Astrocyte (in vitro differentiated cells and primary cell): ENCODE measurements around the gene STIL. TPM values are rescaled to one million over a fixed set of nuclear protein-coding genes. Genes with fewer than 3 reads are reported as not detected.

Experiments used
- DNase-seq: peaks from one replicate; pipeline ENCODE4 v3.0.0-alpha.2; 2010; ENCODE audit warnings: low read depth
- FAIRE-seq: peaks from 2 replicates; lab custom pipeline; 2011; peaks lifted over from hg19 to GRCh38; lab: Jason Lieb, UNC
- H2AFZ ChIP-seq: 2 replicates; pipeline ENCODE4 v1.6.0; 2012; ENCODE audit warnings: low read depth, low read length, inconsistent platforms
- H3K27ac ChIP-seq: 2 replicates; pipeline ENCODE4 v1.5.1; 2011; ENCODE audit warnings: low read depth, low read length, inconsistent platforms
- H3K27me3 ChIP-seq: 2 replicates; pipeline ENCODE4 v1.6.0; 2011; ENCODE audit warnings: low read length, inconsistent platforms; ENCODE audit not compliant: insufficient read depth
- H3K36me3 ChIP-seq: 2 replicates; pipeline ENCODE4 v1.5.1; 2011; ENCODE audit warnings: low read length, inconsistent platforms; ENCODE audit not compliant: insufficient read depth
- H3K4me1 ChIP-seq: 2 replicates; pipeline ENCODE4 v1.5.1; 2011; ENCODE audit warnings: low read length, inconsistent platforms; ENCODE audit not compliant: insufficient read depth
- H3K4me2 ChIP-seq: 2 replicates; pipeline ENCODE4 v1.6.0; 2012; ENCODE audit warnings: low read length, inconsistent platforms
- H3K4me3 ChIP-seq: 2 replicates; pipeline ENCODE4 v1.5.1; 2011; ENCODE audit warnings: low read depth, mild to moderate bottlenecking, low read length, inconsistent platforms; ENCODE audit not compliant: insufficient read depth
- H3K79me2 ChIP-seq: 2 replicates; pipeline ENCODE4 v1.6.0; 2012; ENCODE audit warnings: mild to moderate bottlenecking, low read length, inconsistent platforms; ENCODE audit not compliant: insufficient read depth
- H3K9ac ChIP-seq: 2 replicates; pipeline ENCODE4 v1.6.0; 2012; ENCODE audit warnings: mild to moderate bottlenecking, low read length, inconsistent platforms
- H3K9me3 ChIP-seq: 2 replicates; pipeline ENCODE4 v1.5.1; 2012; ENCODE audit warnings: low read depth, mild to moderate bottlenecking, low read length, inconsistent platforms; ENCODE audit not compliant: insufficient read depth
- H4K20me1 ChIP-seq: 2 replicates; pipeline ENCODE4 v1.6.0; 2012; ENCODE audit warnings: low read length, inconsistent platforms; ENCODE audit not compliant: insufficient read depth
- H3K27ac Mint-ChIP-seq: one replicate; pipeline ENCODE4 v1.8.0; 2021; ENCODE audit warnings: mild to moderate bottlenecking, mixed read lengths; ENCODE audit not compliant: unreplicated experiment
- H3K27me3 Mint-ChIP-seq: one replicate; pipeline ENCODE4 v1.8.0; 2021; ENCODE audit warnings: low read depth, mixed read lengths; ENCODE audit not compliant: unreplicated experiment
- H3K36me3 Mint-ChIP-seq: one replicate; pipeline ENCODE4 v1.8.0; 2021; ENCODE audit warnings: low read depth, mixed read lengths; ENCODE audit not compliant: unreplicated experiment
- H3K4me1 Mint-ChIP-seq: one replicate; pipeline ENCODE4 v1.8.0; 2021; ENCODE audit warnings: low read depth, mixed read lengths; ENCODE audit not compliant: unreplicated experiment
- H3K4me3 Mint-ChIP-seq: one replicate; pipeline ENCODE4 v1.8.0; 2021; ENCODE audit warnings: mild to moderate bottlenecking, moderate library complexity, mixed read lengths; ENCODE audit not compliant: unreplicated experiment
- H3K9me3 Mint-ChIP-seq: one replicate; pipeline ENCODE4 v1.8.0; 2021; ENCODE audit warnings: mild to moderate bottlenecking, mixed read lengths; ENCODE audit not compliant: unreplicated experiment
- EZH2 ChIP-seq: IDR thresholded peaks from 2 replicates; pipeline ENCODE4 v1.6.1; 2012; ENCODE audit warnings: mild to moderate bottlenecking, low read length, inconsistent platforms; ENCODE audit not compliant: insufficient read depth
- total RNA-seq: library from RNA; stranded (reverse); gene quantifications from 2 replicates; pipeline ENCODE4 v1.2.1, GENCODE V29; 2021
- TF ChIP-seq, protein P1 (sequence below): IDR thresholded peaks from 2 replicates; pipeline ENCODE4 v1.5.1; 2011; ENCODE audit warnings: low read depth, mild to moderate bottlenecking, inconsistent platforms, low read length, moderate library complexity; ENCODE audit not compliant: insufficient read depth

Gene STIL
- total RNA-seq, 1 donor from 2014 or later = 8.8 TPM

DNA sequence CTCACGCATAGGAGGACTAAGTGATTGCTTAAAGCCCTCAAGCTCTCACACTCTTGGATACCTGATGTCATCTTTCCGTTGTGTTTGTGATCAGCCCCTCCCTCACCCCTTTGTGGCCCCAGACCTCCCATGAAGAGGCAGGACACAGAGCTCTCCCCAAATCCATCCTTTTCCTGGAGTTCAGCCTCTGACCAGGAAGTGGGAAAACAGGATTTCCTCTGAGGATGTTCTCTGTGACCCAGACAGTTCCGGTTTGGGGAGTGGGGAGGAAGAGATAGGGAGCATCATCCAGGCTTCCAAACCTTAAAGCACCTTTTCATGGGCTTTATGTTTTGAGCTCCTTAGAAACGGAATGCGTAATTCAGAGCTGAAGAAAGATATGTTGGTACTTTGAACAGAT lies 70.0 kb downstream of the STIL start:
- no peaks in the 10 kb centered on the region for H3K36me3 Mint-ChIP-seq
- Histone ChIP-seq H3K27ac (no peak overlapping the region), H3K4me2 (no peak overlapping the region), H3K36me3 (no peaks in the 10 kb centered on the region), H4K20me1 (no peaks in the 10 kb centered on the region), H3K79me2 (no peaks in the 10 kb centered on the region), H2AFZ (no peak overlapping the region), H3K4me1 (no peaks in the 10 kb centered on the region), H3K9me3 (no peaks in the 10 kb centered on the region), H3K4me3 (no peak overlapping the region), H3K9ac (no peak overlapping the region), H3K27me3 (peaks cover 9% of the 10 kb centered on the region)
- H3K27ac Mint-ChIP-seq = no peak overlapping the region
- no peak overlapping the region for H3K4me3 Mint-ChIP-seq
- TF ChIP-seq, protein P1, sequence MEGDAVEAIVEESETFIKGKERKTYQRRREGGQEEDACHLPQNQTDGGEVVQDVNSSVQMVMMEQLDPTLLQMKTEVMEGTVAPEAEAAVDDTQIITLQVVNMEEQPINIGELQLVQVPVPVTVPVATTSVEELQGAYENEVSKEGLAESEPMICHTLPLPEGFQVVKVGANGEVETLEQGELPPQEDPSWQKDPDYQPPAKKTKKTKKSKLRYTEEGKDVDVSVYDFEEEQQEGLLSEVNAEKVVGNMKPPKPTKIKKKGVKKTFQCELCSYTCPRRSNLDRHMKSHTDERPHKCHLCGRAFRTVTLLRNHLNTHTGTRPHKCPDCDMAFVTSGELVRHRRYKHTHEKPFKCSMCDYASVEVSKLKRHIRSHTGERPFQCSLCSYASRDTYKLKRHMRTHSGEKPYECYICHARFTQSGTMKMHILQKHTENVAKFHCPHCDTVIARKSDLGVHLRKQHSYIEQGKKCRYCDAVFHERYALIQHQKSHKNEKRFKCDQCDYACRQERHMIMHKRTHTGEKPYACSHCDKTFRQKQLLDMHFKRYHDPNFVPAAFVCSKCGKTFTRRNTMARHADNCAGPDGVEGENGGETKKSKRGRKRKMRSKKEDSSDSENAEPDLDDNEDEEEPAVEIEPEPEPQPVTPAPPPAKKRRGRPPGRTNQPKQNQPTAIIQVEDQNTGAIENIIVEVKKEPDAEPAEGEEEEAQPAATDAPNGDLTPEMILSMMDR = no peak
- TF ChIP-seq EZH2 = no peak
- peaks cover 47% of the 10 kb centered on the region for H3K27me3 Mint-ChIP-seq
- H3K9me3 Mint-ChIP-seq = no peaks in the 10 kb centered on the region
- peaks cover 6% of the 10 kb centered on the region for H3K4me1 Mint-ChIP-seq
- DNase-seq (no peak), FAIRE-seq (no peak)

DNA sequence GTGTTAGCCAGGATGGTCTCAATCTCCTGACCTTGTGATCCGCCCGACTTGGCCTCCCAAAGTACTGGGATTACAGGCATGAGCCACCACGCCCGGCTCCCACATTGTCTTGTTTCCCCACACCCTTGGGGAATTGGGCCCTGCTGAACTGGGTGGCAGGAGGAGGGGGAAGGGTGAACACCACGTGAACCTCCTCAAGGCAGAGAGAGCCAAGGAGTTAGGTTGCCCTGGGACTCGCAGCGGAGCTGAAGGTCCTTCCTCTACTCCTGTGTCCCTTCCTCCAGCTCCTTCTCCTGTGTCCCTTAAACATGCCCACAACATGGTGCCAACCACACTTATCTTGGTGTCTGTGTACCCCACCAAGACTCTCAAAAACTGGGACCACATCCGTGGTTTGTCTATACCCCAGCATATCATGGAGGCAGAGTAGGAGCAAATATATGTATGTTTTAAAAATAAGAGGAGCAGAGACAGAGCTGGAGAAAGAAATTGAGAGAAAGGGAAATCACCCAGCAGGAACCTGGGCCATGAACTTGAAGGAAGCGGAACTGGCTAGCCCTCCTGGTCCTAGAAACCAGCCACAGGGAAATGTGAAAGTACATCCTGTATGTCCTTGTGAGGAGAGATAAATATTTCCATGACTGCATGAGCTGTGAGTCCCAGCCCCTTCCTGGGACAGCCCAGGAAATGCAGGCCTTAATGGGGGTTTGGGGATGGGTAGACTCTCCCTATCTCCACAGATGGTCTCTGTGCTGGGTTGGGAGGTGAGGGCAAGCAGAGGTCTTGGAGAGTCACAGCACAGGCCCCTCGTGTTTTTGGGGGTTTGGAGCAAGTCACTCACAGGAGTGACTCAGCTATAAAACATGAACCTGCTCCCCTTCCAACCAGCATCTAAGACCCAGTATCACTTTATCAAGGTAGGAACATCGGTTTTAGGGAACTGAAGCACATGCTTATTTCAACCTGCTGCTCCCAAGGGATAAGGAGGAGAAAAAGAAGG lies 72.5 kb downstream of the STIL start:
- peaks cover 51% of the 10 kb centered on the region for H3K27me3 Mint-ChIP-seq
- no peak for FAIRE-seq
- Histone ChIP-seq H3K4me3 (no peak overlapping the region), H3K9ac (no peak overlapping the region), H3K4me1 (no peaks in the 10 kb centered on the region), H4K20me1 (no peaks in the 10 kb centered on the region), H3K4me2 (no peak overlapping the region), H3K79me2 (no peaks in the 10 kb centered on the region), H3K27me3 (peaks cover 14% of the 10 kb centered on the region), H3K27ac (no peak overlapping the region), H2AFZ (no peak overlapping the region), H3K9me3 (no peaks in the 10 kb centered on the region), H3K36me3 (no peaks in the 10 kb centered on the region)
- peaks cover 6% of the 10 kb centered on the region for H3K4me1 Mint-ChIP-seq
- H3K4me3 Mint-ChIP-seq = no peak overlapping the region
- no peak overlapping the region for H3K27ac Mint-ChIP-seq
- DNase-seq = no peak
- no peaks in the 10 kb centered on the region for H3K36me3 Mint-ChIP-seq
- TF ChIP-seq EZH2 = no peak
- TF ChIP-seq, protein P1 = no peak
- H3K9me3 Mint-ChIP-seq = no peaks in the 10 kb centered on the region
